Measurements from ENCODE around the gene LASP1NB.
A peak's percentile ranks its signal among the peaks of the same experiment; 100 is the strongest.

LASP1NB gene

DNA sequence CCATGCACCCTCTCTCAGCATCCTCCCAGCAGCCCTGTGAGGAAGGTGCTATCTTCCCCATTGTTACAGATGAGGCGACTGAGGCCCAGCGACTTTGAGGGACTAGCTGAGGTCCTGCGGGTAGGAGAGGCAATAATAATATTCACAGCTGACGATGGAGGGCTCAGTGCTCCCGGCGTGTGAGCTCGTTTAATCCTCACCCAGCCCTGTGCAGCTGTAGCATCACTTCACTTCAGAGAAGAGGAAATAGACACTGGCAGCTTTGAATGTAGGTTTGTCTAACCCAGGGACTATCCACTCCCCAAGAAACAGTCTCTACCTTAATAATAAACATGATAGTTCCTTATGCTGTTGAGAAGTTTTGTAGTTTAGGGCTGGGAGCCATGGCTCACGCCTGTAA, 34.0 kb upstream of the LASP1NB start:
- no peak for DNase-seq (ENCODE audit: low read depth)
- TF ChIP-seq, protein P1, sequence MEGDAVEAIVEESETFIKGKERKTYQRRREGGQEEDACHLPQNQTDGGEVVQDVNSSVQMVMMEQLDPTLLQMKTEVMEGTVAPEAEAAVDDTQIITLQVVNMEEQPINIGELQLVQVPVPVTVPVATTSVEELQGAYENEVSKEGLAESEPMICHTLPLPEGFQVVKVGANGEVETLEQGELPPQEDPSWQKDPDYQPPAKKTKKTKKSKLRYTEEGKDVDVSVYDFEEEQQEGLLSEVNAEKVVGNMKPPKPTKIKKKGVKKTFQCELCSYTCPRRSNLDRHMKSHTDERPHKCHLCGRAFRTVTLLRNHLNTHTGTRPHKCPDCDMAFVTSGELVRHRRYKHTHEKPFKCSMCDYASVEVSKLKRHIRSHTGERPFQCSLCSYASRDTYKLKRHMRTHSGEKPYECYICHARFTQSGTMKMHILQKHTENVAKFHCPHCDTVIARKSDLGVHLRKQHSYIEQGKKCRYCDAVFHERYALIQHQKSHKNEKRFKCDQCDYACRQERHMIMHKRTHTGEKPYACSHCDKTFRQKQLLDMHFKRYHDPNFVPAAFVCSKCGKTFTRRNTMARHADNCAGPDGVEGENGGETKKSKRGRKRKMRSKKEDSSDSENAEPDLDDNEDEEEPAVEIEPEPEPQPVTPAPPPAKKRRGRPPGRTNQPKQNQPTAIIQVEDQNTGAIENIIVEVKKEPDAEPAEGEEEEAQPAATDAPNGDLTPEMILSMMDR (conservative IDR thresholded peaks at IDR 0.05; ENCODE audit: low read depth, low read length) = no peak
- no peak overlapping the region for H3K4me3 ChIP-seq (ENCODE audit: low read depth, low read length)

DNA sequence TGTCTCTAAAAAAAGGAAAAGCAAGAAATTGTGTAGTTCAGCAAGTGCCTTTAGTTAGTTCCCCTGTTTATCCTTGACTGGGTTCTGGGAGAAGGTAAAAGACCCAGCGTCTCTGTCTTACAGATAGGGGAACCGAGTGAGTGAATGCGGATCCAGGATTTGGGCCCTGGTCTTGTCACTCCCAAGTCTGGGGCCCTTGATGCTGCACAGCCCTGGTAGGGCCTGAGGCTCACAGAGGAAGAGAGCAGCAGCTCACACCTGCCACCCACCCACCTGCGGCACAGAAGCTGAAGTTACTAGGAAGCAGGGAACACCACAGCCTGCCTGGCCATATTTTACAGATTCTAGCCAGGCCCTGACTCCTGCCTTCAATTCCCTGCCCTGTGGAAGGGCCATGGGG, 33.3 kb upstream of the LASP1NB start:
- H3K4me3 ChIP-seq (ENCODE audit: low read depth, low read length) = no peak overlapping the region
- no peak for DNase-seq (ENCODE audit: low read depth)
- TF ChIP-seq, protein P1 (conservative IDR thresholded peaks at IDR 0.05; ENCODE audit: low read depth, low read length) = no peak

DNA sequence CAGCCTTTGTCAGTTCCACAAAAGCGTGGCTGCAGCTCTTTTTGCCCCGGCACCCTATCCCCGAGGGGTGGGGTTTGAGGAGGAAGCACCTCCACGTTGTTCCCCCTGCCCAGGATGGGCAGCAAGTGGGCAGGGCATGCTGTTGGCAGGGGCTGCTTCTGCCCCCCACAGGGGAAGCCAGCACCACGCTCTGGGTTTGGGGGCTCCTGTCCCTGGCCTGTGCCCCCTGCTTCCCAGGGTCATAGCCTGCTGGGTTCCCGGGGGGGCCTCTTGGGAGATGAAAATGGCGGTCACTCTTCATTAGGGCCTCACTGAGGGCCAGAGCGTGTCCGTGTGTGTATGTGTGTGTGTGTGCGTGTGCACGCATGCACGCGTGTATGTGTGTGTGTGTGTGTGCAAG, 32.8 kb upstream of the LASP1NB start:
- no peak for DNase-seq (ENCODE audit: low read depth)
- no peak overlapping the region for H3K4me3 ChIP-seq (ENCODE audit: low read depth, low read length)

DNA sequence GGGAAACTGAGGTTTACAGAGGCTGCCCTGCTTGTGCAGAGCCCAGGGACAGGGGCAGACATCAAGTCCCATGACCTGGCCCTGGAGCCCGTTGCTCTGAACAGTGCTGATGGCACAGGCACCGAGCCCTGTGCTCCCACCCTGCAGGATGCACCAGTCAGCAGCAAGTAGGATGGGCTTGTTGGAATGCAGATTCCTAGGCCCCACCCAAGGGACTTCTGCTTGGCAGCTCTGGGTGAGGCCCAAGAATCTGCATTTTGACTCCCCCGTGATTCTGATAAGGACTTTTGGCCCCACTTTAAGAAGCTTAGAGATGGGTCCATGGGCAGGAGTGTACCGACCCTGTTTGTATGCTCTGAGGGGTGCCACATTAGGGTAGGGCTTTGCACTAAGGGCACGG, 32.3 kb upstream of the LASP1NB start:
- H3K4me3 ChIP-seq (ENCODE audit: low read depth, low read length) = no peak overlapping the region
- DNase-seq (ENCODE audit: low read depth) = no peak
- TF ChIP-seq, protein P1 (conservative IDR thresholded peaks at IDR 0.05; ENCODE audit: low read depth, low read length) = no peak

More for the DNA sequence above, 32.8 kb upstream of the LASP1NB start:
- TF ChIP-seq, protein P1 (conservative IDR thresholded peaks at IDR 0.05; ENCODE audit: low read depth, low read length) = no peak

DNA sequence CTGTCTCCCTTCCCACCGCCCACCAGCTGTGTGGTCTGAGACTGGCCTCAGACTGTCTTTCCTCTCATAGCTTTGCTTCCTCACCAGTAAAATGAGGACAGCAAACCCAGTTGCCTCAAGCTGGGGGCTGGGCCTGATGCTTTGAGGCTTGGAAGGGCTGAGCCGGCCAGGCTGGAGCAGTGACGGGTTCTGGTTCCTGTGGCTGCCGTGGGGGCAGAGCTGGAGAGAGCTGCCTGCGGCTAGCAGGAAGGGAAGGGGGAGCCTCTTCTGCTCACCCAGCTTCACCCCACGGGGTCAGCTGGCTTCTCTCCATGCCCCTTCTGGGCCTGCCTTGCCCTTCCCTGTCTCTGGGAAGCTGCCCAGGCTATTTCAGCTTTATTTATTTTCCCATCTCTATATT, 31.8 kb upstream of the LASP1NB start:
- TF ChIP-seq, protein P1 (conservative IDR thresholded peaks at IDR 0.05; ENCODE audit: low read depth, low read length) = no peak
- H3K4me3 ChIP-seq (ENCODE audit: low read depth, low read length) = no peak overlapping the region
- peak; percentile 71 for DNase-seq (ENCODE audit: low read depth)

DNA sequence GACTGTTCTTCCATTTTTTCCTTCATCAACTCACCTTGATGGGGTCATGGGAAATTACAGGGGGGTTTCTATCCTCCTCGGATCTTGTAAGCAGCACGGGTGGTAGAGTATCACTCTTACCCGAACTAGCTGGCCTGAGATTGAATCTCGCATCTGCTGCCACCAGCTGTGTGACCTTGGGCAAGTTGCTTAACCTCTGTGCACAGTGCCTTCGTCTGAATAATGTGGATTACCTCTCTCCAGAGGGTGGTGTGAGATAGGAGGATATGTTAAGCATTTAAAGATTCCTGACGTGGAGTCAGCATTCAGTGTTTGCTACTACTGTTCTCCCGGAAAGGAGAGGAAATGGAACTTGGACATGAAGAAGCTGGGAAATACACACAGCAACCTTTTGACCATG, 31.1 kb upstream of the LASP1NB start:
- DNase-seq (ENCODE audit: low read depth) = no peak
- no peak overlapping the region for H3K4me3 ChIP-seq (ENCODE audit: low read depth, low read length)
- TF ChIP-seq, protein P1 (conservative IDR thresholded peaks at IDR 0.05; ENCODE audit: low read depth, low read length) = no peak

DNA sequence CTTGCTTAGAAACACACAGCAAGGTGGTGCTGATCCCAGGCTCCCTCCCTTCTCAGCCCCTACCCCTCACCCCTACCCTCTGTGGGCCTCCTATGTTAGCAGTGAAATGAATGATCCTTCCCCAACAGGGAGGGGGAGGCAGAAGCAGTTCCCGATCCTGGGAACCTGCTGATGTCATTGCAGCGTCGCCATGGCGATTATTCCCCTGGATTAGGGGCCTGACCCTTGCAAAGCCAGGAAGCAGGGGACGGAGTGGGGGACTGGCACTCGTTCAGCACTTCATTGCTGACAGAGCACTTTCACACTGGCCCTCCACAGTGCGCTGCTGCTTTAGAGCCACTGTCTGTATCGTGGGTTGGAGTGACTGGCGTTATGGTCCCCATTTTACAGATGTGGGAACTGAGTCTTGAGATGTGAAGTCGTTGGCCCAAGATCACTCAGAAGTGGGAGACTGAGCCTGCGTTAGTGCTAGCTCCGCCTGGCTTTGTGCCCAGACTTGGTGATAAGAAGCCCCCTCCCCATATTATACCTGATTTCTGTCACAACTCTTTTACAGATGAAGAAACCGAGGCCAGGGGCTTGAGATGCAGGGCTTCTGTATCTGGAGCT, 29.0 kb upstream of the LASP1NB start:
- DNase-seq (ENCODE audit: low read depth) = no peak
- H3K4me3 ChIP-seq (ENCODE audit: low read depth, low read length) = no peak overlapping the region
- TF ChIP-seq, protein P1 (conservative IDR thresholded peaks at IDR 0.05; ENCODE audit: low read depth, low read length) = no peak

Measured in choroid plexus epithelial cell (primary cell).